Limb (tissue), 2 donors: Measurements from ENCODE around the gene ADH7.
"Not testable (repeated sequence)": the region's sequence is repeated elsewhere in the genome, so short reads cannot be mapped to it uniquely, and the experiment has no call there.

ENCODE experiments used
- DNase-seq, 2 donors: peaks; one replicate each; pipeline ENCODE4 v3.0.0-alpha.2; 2016; ENCODE audit errors: extremely low spot score in 2 of 2

ADH7 gene

GRCh38 chr4:99415762-99416161 is 19.4 kb downstream of the ADH7 start:
- DNase-seq: not testable (repeated sequence)

DNA sequence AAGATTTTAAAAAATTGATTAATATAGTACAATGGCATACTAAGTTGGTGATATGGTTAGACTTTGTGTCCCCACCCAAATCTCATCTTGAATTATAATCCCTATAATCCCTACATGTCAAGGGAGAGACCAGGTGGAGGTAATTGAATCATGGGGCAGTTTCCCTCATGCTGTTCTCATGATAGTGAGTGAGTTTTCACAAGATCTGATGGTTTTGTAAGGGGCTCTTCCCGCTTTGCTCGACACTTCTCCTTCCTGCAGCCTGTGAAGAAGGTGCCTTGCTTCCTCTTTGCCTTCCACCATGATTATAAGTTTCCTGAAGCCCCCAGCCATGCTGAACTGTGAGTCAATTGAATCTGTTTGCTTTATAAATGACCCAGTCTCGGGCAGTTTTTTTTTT is 20.2 kb downstream of the ADH7 start:
- DNase-seq: not testable (repeated sequence)

DNA sequence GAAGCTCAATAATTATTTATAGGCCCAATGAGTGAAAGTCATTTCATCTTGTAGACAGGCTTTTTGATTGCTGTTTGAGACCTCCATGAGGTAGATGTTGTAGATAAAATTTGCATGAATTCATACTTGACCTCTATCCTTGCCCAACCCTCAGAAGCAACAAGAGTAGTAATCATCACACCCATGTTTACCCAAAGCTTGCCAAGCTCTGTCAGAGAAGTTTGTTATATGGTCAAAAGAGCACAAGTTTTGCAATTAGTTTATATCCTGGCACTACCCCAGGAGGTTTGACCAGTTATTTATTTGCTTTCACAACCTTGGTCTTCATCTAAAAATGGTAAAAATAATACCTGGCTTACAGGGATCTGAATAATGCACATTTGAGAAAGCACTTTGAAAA is 20.7 kb downstream of the ADH7 start:
- DNase-seq: no peak

DNA sequence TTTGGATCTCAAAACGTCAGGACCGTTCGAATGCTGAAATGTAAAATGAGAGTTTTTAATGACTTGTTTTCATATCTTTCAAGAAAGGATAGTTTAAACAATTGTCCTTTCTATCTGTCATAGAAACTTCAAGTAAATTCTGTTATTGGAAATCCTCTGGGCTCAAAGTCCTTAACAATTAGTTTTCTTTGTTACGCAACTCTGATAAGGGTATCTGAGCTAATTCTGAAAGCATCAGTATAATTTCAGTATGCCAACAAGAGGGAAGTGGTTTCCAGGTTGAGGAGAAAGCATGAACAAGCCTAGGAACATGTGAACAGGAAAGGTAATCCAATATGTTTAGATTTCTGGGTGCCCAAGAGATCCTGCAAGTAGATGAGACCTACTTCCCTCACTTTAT is 22.0 kb downstream of the ADH7 start:
- no peak for DNase-seq

- DNase-seq: no peak
Measured at GRCh38 chr4:99411041-99411440, 24.1 kb downstream of the ADH7 start.

- no peak for DNase-seq
Measured at GRCh38 chr4:99410075-99410474, 25.1 kb downstream of the ADH7 start.

DNA sequence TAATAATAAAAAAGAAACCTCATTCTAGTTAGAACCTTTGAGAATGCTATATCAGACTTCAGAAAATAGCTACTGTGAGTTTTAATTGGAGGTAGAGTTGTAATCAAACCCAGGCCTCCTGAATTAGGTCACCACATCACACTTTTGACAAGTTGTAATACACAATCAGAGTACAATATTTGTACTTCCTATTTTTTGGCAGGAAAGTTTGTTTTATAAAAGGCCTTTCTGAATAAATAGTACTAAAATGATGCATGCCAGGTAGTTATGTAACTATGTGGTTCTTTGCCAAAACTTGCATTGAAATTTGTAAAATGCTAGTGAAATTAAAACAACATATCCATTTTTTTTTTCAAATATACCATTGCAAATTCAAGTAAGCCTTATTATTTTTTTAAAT is 26.8 kb downstream of the ADH7 start:
- DNase-seq: no peak

DNA sequence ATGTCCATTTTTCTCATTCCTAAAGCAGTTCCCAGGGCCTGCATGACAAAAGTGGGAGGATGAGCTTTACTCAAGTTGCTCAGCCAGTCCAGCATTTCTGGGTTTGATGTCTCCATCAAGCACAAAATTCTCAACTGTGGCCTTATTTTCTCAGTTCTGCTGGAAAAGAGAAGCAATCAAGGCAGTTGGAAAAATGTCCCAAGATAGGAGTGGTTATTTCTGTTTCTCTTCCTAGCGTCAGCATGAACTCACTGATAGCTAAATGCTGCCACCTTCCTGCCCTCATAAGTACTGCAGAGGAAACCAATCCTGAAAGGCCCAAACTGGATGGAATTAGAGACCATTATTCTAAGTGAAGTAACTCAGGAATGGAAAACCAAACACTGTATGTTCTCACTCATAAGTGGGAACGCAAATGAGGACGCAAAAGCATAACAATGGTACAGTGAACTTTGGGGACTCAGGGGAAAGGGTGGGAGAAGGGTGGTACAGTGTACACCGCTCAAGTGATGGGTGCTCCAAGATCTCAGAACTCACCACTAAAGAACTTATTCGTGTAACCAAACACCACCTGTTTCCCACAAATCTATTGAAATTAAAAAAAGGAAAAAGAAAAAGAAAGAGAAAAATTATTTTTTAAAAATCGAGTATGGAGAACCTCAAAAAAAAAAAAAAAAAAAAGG is 29.6 kb downstream of the ADH7 start:
- DNase-seq: peak; percentile 81

DNA sequence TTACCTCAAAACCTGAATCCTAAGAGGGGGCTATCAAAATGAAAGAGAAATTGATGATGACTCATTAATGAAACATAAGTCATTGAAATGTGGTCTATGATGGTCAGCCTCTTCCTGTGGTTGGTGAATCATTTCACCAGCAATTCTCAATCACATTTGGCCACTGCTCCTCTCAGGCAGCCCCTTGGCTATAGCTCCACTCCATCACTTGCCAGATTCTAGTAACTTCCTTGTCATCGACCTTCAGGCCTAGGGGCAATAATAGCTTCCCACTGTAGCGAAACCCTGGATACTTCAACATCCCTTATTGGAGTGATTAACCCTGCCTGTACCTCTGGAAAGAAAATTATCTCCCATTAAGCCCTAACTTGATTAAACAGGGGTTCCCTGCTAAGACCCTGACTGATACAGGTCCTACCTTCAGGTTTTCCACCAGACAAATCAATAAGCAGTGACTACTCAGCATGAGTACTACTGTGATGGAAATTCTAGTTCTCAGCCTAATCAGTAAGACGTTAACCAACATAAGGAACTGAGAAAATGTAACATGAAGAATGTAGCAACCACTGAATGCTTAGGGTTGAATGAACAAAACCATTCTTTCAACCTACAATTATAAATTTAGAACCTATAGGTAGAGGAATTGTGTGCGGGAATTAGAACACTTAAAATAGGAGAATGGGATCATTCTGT is 30.4 kb downstream of the ADH7 start:
- no peak for DNase-seq

DNA sequence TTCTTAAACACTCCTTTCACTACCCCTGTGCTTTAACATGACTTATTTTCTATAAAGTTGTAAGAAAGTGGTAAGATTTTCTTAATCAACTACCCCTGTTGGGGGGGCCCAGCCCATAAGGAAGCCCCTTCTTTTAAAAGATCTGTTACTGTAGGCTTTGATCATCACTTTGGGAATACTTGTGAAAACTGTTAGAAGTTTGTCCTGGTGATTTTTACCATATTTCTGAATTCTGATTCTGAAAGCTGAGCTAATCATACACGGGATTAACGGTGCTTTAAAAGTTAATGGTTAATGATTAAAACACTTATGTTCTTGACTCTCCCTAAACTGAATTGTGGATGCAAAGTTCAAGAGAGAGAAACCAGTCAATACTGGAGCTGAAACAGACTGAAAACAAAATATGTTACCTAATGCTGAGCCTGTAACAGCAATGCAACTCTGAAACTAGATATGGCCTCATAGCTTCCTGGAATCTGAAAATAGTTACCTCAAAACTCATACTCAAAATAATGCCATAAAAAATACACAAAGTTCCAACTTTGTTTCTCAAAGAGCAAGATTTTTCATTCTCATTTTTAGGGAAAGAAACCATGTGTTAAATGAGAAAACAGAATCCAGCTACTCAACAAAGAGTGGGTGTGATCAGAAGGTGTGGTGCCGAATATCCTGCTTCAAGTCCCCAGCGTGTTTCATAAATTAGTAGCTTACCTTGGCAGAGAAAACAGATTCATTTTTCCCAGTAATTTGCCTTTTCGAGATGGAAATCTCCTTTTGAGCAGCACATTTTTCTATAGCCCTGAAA is 31.6 kb downstream of the ADH7 start:
- DNase-seq: peak in 1 of 2 donors; percentile 42

DNA sequence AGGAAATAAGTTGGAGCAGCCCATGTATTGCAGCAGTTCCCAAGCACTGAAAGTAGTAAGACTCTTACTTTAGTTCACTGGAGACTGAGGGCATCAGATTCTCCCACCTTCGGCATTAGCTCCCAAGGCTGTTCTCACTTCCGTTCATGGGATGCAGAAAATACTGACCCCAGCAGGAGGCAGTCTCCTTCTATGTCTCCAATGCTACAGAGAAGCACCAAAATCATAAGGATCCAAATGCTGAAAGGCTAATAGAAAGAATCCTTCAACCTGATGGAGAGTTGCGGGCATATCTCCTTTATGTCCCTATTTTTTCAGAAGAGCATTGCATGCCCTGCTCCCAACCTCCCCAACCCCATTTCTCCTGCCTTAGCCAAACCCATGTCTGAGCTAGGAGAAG is 32.4 kb downstream of the ADH7 start:
- no peak for DNase-seq

DNA sequence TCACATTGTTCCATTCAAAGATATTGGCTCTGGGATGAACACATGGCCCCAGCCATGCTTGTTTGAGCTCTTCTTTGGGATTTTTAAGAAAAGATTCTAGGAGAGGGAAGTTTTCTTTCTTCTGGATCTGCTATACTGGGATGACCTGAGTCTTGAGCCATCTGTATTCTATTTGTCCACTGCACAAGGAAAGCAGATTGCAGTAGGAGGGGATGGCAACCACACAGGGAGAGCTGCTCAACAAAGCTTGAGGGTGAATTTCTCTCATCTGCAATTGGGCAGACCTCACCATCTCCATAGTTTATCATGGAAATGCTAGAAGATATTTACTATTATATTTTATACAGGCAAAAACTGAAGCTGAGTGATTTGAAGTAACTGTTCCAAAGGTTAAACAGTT is 34.3 kb downstream of the ADH7 start:
- DNase-seq: no peak

DNA sequence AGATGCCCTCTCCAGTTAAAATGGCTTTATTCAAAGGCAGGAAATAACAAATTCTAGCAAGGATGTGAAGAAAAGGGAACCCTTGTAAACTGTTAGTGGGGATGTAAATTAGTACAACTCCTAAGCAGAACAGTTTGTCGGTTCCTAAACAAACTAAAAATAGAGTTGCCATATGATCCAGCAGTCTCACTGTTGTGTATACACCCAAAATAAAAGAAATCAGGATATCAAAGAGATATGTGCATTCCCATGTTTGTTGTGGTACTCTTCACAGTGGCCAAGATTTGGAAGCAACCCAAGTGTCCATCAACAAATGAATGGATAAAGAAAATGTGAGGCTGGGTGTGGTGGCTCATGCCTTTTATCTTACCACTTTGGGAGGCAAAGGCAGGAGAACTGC is 36.1 kb downstream of the ADH7 start:
- DNase-seq: no peak

DNA sequence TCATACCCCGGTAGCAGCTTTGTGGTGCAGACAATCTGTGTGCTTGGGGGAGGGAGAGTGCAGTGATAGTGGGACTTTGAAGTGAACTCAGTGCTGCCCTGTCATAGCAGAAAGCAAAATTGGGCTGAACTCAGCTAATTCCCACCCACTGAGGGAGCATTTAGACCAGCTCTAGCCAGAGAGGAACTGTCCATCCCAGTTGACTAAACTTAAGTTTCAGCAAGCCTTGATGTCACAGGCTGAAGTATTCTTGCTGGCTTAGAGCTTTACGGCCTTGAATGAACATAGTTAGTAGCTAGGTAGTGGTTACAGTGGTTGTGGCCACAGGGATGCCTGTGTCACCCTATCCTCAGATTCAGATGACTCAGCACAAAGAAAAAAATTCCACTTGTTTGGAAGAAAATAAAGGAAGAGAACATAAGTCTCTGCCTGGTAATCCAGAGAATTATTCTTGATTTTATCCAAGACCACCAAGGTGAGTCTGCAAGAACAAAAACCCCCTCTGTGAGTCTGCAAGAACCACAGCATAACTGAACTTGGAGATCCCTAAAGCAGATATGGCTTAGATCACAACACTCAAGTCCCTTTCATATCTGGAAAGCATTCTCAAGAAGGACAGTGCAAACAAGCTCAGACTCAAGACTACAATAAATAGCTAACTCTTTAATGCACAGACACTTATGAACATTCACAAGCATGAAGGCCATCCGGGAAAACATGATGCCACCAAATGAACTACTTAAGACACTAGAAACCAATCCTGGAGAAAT is 39.4 kb downstream of the ADH7 start:
- no peak for DNase-seq

DNA sequence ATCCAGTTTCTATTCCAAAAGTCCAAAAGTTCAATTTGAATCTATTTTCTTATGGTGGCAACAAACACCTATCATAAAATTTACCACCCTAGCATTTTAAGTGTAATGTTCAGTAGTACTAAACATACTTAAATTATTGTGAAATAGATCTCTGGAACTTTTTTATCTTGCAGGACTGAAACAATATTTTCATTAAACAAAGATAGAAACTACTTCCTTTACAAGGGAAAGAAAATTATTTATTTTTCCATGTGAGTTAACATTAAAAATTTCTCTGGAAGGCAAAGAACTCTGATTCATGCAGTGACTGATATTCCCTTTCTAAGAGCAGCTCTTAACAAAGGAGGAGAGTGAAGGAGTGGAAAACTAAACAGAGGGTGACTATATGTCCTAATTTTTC is 40.2 kb downstream of the ADH7 start:
- no peak for DNase-seq

DNA sequence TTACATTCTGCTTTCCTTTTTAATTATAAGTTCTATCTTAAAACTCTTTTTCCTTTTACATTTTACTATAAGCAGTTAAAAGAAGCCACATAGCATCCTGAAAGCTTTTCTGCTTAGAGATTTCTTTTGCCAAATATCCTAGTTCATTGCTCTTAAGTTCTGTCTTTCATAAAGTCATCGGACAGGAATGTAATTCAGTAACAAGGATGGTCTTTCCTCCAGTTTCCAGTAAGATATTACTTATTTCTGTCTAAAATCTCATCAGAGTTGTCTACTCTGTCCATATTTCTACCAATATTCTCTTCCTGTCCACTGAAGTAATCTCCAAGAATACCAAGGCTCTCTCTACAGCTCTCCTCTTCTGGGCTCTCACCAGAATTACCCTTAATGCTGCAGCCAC is 45.1 kb downstream of the ADH7 start:
- no peak for DNase-seq

- DNase-seq: no peak
Measured at GRCh38 chr4:99389606-99390005, 45.5 kb downstream of the ADH7 start.

DNA sequence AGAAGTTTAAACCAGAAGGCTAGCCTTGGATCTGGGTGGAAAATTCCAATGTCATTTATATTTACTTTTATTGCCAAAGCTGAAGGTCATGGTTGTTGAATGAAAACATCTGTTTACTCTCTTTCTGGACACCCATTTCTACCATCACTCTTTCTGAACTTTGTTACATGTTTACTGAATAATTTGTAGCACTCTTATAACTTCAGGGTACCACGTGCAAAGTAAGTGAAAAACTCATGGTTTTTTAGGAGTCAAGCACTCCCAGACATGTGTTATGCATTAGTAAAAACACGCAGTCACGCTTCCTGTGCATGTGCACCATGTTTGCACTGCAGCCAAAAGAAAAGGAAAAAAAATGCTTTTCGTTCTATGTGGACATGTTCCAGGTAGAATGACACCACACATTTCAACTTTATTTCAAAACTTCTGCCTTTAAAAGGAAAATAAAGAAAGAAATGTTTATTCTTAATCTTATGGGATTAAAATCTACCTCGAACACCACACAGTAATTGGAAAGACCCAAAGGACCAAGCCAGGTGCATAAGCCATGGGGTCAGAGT is 51.2 kb downstream of the ADH7 start:
- peak in 1 of 2 donors; percentile 79 for DNase-seq

DNA sequence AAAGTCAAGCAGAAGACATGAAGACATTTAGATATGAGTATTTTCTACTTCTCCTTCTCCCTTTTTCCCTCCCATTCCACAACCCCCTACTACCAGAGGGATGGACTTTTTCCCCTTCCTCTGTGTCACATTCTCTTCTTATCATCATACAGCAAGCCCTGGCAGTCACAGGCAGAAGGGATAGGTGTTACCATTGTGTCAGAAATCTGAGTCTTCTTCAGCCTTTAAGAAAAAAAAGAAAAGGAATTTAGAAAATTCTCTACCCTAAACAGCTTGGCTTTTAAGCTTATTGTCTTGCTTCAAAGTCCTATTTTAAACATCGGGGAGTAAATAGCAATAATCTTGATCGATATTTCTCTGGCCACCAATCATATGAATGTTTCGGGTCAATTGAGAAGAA is 51.7 kb downstream of the ADH7 start:
- no peak for DNase-seq

DNA sequence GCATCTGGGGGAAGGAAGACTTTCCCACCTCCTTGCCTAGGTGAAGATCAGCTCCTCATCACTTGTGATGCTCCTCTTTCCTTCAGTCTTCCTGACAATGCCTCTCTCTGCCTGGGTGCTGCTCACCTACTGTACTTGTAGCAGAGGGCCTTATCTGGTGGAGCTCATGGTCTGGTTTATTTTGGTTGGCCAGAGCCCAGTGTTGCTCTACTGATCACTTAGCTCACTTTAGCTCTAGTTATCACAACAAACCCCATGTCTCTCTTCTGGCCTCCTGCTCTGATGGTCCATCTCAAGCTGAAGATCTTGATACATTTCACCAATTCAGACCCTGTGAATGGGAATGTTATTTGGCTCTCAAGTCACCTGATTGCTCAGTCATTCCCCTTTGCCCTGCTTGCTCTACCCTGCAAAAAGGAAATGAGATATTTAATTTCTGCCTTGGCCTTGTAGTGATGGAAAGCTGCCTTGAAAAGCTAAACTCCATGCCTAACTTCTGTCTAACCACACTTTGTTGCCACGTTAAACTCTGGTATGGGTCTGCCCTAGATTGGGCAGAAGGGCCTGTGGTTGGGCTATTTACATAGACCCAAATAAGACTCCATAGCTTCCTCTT is 52.3 kb downstream of the ADH7 start:
- no peak for DNase-seq

GRCh38 chr4:99381588-99382175 is 53.5 kb downstream of the ADH7 start:
- DNase-seq: no peak
